ENCODE results near the gene NMUR1.

NMUR1 gene

DNA sequence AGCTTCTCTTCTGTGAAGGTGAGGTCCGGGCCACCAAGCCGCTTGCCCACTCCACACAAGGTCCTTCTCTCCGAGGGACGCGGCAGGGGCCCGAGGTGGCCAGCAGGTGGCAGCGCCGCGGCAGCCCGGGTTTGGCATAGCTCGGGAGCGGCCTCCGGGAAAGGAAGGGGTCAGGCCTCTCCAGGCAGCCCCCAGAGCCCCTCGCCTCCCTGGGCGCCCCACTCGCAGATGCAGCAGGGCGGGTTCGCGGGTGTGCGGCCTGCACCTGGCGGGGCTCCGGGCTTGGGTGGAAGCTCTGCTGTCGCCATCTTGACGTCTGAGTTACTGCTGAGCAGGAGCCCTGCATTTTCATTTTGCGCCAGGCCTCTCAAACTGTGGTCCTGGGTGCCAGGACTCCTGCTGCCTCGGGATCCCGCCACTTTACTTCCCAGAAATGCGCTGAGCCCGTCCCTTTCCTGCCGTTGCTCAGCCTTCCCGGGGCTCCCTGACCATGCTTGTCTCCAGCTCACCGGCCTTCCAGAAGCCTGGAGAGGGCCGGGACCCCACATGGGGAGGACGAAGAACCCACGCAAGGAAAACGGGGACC is 47.3 kb downstream of the NMUR1 start:
- peak; percentile 17 for DNase-seq

DNA sequence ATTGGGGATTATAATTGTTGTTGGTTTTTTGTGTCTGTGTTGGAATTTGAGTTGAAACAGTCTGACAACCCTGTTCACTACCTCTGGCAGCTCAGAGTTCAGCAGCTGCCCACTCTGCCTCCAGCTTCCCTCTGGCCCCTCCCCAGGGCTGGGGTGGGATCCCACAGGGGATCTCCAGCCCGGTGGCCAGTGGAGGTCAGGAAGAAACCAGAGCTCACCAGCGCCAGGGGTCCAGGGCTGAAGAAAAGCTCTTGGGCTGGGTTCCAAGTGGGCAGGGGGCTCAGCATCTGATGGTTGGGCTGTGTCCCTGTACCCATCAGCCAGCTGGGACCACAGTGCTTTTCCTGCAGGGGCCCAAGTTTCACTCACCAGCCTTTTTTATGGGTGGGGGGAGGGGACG is 49.5 kb downstream of the NMUR1 start:
- DNase-seq = no peak

DNA sequence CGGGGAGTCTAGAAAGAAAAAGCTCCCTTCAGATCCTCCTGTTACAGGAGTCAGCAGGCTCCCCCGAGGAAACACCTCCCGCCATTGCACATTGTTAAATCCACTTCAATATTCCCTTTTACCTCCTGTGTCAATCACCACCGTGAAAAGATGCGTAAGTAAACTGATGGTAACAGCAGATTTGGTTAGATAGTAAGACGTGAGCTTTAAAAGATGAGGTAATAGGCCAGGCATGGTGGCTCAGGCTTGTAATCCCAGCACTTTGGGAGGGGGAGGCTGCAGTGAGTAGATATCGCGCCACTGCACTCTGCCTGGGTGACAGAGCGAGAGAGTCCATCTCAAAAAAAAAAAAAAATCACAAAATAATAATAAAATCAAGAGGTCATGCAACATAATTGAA is 50.8 kb downstream of the NMUR1 start:
- no peak for DNase-seq

DNA sequence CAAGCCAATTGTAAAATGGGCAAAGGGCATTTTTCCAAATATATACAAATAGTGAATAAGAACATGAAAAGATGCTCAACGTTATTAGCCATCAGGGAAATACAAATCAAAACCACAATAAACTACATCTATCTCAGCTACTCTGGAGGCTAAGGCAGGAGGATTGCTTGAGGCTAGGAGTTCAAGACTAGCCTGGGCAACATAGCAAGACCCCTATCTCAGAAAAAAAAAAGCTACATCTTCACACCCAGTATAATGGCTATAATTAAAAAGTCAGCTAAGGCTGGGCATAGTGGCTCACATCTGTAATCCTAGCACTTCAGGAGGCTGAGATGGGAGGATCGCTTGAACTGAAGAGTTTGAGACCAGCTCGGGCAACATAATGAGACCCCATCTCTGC is 53.3 kb downstream of the NMUR1 start:
- no peak for DNase-seq

DNA sequence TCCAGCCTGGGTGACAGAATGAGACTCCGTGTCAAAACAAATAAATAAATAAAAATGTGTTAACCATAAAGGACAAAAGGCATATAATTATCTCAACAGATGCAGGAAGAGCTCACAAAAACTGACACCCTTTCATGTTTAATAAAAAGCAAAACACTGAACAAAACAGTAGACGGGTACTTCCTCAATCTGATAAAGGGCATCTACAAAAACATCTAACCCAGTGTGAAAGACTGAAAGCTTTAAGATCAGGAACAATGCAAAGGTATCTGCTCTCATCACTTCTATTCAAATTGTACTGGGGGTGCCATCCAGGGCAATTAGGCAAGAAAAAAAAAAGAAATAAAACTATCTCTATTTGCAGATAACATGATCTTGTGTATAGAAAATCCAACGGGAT is 54.3 kb downstream of the NMUR1 start:
- DNase-seq = no peak

Measured in NCI-H446 treated with DMSO at 0.1 percent for 48 hours (cell line).